NCI-H1930 (cell line): Measurements from ENCODE around the gene NKIRAS2.

Experiments used
- DNase-seq, 2 experiments: peaks; one replicate each; lab custom pipeline; 2025; lab: John Stamatoyannopoulos, UW

Gene NKIRAS2

DNA sequence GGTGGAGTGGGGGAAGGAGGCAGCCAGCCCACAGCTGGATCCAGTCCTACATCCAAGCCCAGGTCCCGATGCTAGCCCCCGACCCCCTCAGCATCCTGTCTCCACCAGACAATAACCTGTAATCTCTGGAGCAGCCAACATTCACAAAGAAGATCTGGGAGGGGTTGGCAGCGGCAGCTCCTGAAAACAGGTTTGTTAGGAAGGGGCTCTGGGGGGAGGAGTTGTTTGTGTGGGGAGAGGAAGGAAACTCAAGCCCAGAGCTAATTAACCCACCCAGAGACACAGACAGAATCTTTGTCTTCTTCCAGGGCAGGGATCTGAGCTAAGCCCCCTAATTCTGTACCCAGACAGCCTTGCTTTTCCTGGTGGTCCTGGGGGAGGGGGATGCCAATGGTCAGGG, 35.1 kb downstream of the NKIRAS2 start:
- DNase-seq = no peak

DNA sequence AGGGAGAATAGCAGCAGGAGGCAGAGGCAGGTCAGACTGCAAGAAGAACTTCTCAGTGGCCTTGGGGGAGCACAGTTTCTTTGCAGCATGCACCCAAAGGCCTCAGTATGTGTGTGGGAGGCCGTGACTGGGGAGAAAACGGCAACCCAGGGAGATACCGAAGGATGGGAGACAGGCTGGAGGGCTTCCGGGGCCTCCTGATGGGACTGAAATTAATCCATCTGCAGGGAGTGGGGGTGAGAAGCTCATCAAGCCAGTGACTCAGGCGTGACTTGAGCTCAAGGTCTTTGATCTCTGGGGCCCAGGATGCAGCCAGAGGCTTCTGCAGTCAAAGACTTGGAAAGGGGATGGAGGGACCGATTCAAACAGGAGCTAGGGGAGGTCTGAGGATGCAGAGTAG, 35.6 kb downstream of the NKIRAS2 start:
- DNase-seq = no peak

DNA sequence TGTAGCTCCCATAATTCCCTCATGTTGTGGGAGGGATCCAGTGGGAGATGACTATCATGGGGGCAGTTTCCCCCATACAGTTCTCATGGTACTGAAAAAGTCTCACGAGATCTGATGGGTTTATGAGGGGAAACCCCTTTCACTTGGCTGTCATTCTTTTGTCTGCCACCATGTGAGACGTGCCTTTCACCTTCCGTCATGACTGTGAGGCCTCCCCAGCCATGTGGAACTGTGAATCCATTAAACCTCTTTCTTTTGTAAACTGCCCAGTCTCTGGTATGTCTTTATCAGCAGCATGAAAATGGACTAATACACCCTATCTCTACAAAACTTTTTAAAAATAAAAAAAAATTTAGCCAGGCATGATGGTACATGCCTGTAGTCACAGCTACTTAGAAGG, 36.7 kb downstream of the NKIRAS2 start:
- no peak for DNase-seq

DNA sequence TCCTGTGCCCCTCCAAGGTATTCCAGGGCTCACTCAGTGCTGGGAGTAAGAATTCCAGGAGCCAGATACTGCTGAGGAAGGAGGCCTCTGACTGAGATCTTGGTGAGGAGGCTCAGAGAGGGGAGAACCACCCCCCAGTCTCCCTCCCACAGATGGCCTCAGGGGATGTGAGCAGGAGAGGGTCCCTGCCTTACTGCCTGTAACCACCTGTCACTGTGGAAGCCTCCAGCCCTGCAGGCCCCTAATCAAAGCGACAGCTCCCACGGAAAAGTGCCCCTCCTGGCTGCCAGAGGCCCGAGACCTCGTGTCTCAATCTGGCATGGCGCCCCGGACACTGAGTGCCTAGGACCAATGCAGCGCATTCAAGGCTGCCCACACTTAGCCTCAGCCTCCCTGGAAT, 38.2 kb downstream of the NKIRAS2 start:
- DNase-seq = no peak

DNA sequence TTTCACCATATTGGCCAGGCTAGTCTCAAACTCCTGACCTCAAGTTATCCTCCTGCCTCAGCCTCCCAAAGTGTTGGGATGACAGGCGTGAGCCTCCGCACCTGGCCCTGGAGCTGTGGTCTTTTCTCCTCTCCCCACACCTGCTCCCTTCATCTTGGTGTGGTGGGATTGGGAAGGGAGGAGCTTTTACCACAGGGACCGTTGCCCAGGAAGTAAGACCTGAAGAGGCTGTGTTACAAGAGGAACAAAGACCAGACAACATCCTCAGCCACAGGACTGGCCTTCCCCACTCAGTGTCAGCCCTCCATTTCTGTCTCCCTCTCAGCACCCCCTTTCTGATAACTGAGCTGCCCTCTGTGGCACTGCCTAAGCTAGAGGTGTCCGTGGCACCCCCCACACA, 39.9 kb downstream of the NKIRAS2 start:
- no peak for DNase-seq

DNA sequence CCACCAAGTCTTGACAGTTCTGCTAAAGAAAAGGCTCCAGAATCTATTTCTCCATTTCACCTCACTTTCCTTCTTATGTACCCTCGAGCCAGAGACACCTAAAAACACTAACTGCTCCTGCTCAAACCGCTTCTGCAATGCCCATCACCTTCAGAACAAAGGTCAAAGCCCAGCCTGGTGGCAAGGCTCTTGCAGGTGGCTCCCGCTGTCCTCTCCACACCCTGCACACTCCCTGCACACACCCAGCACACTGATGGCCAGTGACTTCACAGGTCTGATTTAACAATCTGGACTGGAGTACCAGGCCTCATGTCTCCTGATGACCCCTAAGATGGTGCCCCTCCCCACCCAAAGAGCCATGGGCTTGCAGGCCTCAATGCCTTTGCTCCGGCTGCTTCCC, 40.3 kb downstream of the NKIRAS2 start:
- DNase-seq = no peak

DNA sequence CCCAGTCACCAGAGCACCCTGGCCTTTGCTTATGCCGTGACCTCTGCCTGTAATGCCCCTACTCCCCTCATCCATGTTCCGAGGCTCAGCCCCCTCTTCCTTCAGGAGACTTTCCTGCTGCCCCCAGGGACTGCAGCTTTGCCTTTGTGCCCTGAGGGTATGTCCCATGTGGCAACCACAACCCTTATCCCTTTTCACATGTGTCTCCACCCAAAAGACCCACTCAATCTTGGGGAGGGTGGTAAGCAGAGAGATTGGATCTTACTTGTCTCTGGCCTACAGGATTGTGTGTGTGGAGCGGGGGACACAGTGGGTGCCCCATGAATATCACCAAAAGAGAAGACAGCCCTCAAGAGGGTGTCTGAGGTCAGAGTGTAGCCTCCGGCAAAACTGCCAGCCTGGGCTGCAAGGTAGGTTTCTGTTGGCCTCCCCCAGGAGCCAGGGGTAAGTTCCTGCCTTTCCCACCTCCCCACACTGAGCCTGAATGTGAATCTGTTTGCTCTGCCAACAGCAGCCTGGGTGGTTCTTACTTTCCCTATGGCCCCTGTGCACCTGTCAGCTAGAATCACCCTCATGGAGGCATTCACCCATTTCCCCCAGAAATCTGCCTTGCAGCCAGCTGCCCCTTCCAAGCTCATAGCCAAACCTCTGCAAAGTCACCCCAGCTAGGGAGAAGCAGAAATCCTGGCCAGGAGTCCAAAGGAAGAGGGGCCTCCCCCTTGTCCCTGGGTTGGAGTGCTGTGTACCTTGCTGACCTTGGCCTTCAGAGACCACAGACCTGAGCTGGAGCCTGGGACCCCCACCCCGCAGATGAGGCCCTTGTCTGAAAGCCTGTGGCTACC, 42.0 kb downstream of the NKIRAS2 start:
- no peak for DNase-seq

DNA sequence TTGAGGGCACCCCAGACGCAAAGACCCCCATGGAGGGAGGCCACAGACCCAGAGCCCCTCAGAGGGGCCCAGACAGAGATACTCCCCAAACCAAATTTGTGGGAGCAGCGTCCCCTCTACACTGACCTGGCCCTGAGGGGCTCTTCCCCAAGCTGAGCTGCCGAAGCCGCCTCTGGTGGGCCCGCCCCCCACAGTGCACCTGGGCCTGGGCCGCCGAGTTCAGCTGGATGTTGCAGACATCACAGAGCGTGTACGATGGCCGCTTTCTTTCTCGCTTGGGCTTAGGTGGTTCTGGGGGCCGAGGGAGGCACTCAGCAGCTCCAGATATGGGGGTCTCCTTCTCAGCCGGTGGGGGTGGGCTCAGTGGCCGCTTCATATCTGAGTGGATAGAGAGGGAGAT, 42.8 kb downstream of the NKIRAS2 start:
- DNase-seq = no peak

DNA sequence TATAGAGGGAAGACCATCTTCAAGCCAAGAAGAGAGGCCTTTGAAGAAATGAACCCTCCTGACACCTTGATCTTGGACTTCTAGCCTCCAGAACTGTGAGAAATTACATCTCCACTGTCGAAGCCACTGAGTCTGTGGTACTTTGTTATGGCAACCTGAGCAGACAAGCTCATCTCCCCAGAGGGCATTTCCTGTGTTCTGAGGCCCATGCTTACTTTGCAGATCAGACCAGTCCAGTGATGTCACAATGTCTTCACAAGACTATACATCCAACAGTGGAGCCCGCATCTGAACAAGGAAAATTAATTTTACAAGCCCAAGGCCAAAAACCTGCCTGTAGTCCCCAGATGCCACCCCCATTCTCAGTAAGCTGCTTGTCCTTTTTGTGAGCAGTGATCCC, 45.3 kb downstream of the NKIRAS2 start:
- DNase-seq = no peak

DNA sequence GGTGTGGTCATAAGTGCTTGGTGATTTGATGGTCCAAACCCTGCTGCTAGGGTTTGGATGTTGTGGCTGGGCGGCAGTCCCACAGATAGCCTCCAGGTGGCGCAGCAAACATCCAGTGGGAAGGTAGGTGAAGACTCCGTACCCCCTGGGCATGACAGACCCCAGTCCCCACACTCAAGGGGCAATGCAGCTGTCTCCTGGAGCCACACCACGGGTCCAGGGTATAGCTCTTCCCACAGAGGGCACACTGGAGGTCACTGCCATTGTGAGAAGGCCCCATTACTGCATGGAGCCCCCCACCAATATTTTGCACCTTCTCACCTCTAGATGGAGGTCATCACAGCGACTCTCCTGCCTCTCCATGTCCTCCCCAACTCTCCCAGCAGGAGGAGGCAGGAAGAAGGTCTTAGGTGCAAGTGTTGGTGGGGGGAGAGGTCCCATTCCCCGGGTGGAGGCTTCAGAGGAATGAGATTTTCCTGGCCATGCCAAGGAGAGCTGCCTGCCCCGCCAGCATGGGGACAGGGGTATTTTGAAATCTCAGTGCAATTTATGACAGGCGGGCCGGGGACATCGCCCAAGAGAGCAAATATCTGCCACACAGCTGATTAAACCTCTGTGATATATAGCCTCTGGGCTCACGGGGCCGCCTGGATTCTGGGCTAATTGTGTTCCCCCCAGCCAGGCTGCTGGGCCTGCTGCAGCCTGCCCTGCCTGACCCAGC, 47.6 kb downstream of the NKIRAS2 start:
- DNase-seq = peak; percentile 36 to 56

DNA sequence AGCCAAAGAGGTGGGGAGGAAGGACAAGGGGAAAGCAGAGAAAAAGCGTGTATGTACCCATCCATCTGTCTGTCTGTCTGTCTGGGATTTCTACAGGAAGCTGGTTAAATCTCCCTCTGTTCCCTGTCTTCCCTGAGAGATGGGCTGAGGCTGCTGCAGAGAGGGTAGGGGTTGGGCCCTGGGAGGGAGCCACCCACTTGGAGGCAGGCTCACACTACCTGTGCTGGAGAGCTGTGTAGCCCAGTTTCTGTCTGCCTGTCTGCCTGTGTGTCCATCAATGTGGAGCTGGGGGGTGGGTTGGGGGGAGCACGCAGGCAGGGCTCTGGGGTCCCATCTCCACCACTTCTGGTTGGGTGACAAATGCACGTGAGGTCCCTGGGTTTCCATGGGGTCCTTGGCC, 49.1 kb downstream of the NKIRAS2 start:
- DNase-seq = no peak

DNA sequence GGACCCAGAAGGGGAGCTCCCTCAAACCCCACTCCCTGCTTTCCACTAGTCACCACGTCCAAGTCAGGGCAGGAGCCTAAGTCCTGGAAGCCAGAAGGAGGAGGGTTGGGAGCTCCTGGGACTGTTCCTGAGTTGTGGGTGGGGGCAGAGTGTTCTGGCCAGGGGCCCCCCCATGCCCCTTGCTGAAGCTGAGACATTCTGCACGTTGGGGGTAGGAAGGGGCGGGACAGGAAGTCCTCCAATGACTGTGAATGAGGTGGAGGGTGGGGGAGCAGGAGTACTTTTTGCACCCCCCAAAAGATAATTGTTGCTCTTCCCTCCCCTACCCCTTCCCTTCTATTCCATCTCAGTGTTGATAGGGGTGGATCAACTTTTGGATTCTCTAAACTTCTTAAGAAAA, 51.9 kb downstream of the NKIRAS2 start:
- no peak for DNase-seq

DNA sequence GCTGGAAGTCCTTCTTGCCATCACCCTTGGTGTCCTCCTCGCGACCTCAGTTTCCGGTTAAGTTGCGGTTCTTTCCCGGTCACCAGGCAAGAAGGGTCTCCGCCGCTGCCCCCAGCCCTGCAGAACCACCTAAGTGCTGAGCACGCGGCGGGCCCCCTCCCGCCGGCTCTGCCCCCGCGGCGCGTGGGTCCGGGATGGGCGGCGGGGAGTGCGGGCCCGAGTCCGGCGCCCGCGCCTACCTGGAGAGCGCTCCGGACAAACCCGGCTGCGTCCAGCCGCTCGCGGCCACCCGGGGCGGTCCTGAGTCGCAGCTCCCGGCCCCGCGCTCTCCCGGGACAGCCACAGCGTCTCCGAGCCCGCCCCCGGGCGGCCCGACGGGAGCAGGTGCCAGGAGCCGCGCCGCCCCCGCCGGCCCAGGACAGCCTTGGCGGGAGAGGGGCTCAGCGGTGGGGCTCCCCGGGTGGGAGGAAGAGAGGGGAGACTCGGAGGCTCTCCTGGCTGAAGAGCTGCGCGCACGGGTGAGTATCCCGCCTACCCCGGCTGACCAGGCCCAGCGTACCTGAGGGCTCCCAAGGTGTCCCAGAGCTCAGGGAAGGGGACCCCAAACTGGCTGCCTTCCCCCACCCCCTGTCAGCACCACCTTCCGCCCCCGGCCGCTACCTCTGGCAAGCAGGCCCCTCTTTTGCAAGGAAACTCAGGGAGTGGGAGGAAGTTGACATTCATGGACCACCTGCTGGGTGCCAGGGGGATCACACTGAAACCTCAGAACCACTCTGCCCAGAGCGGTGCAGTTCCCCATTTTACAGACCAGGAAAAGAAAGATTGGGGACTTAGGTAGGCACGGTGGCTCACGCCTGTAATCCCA, 52.7 kb downstream of the NKIRAS2 start:
- peak in 1 of 2 experiments; percentile 33 for DNase-seq
